Measurements from ENCODE around the gene SEPTIN14. TPM values are rescaled to one million over a fixed set of nuclear protein-coding genes. Genes with fewer than 3 reads are reported as not detected.

SEPTIN14 gene
- total RNA-seq, 1 donor: not detected

GRCh38 chr7:55784151-55784550 is 78.4 kb downstream of the SEPTIN14 start:
- H3K36me3 ChIP-seq (ENCODE audit: insufficient read depth, low read length): no peaks in the 10 kb centered on the region
- H3K4me3 ChIP-seq (ENCODE audit: insufficient read depth, low read length): no peak overlapping the region
- no peaks in the 10 kb centered on the region for H4K20me1 ChIP-seq (ENCODE audit: insufficient read depth, low read length)
- no peak for TF ChIP-seq CTCF (IDR thresholded peaks at IDR 0.05; ENCODE audit: extremely low read depth, low read depth, low read length)
- H2AFZ ChIP-seq (ENCODE audit: low read length): no peak overlapping the region
- no peak overlapping the region for H3K27ac ChIP-seq (ENCODE audit: low read depth, low read length)
- no peak overlapping the region for H3K4me2 ChIP-seq (ENCODE audit: insufficient read depth, low read length)
- H3K79me2 ChIP-seq (ENCODE audit: insufficient read depth, low read length): no peaks in the 10 kb centered on the region
- H3K4me1 ChIP-seq (ENCODE audit: insufficient read depth, low read length): no peaks in the 10 kb centered on the region
- no peaks in the 10 kb centered on the region for H3K9me3 ChIP-seq (ENCODE audit: low read depth, low read length)
- no peaks in the 10 kb centered on the region for H3K27me3 ChIP-seq (ENCODE audit: insufficient read depth, low read length)
- DNase-seq (ENCODE audit: insufficient read length, low spot score, missing footprints): no peak

- no peak overlapping the region for H3K27ac ChIP-seq (ENCODE audit: low read depth, low read length)
- no peak overlapping the region for H3K4me2 ChIP-seq (ENCODE audit: insufficient read depth, low read length)
- no peaks in the 10 kb centered on the region for H3K79me2 ChIP-seq (ENCODE audit: insufficient read depth, low read length)
- no peaks in the 10 kb centered on the region for H3K36me3 ChIP-seq (ENCODE audit: insufficient read depth, low read length)
- no peak for TF ChIP-seq CTCF (IDR thresholded peaks at IDR 0.05; ENCODE audit: extremely low read depth, low read depth, low read length)
- no peak overlapping the region for H3K4me3 ChIP-seq (ENCODE audit: insufficient read depth, low read length)
- no peak overlapping the region for H2AFZ ChIP-seq (ENCODE audit: low read length)
- no peaks in the 10 kb centered on the region for H4K20me1 ChIP-seq (ENCODE audit: insufficient read depth, low read length)
- H3K27me3 ChIP-seq (ENCODE audit: insufficient read depth, low read length): no peaks in the 10 kb centered on the region
- no peaks in the 10 kb centered on the region for H3K9me3 ChIP-seq (ENCODE audit: low read depth, low read length)
- H3K4me1 ChIP-seq (ENCODE audit: insufficient read depth, low read length): no peaks in the 10 kb centered on the region
- DNase-seq (ENCODE audit: insufficient read length, low spot score, missing footprints): no peak
Observed at GRCh38 chr7:55778631-55779030, 83.9 kb downstream of the SEPTIN14 start.

- Histone ChIP-seq H3K4me1 (ENCODE audit: insufficient read depth, low read length) (no peaks in the 10 kb centered on the region), H3K4me3 (ENCODE audit: insufficient read depth, low read length) (no peak overlapping the region), H3K27me3 (ENCODE audit: insufficient read depth, low read length) (no peaks in the 10 kb centered on the region), H3K79me2 (ENCODE audit: insufficient read depth, low read length) (no peaks in the 10 kb centered on the region), H3K9me3 (ENCODE audit: low read depth, low read length) (no peaks in the 10 kb centered on the region), H3K27ac (ENCODE audit: low read depth, low read length) (no peak overlapping the region), H4K20me1 (ENCODE audit: insufficient read depth, low read length) (no peaks in the 10 kb centered on the region), H2AFZ (ENCODE audit: low read length) (no peak overlapping the region), H3K36me3 (ENCODE audit: insufficient read depth, low read length) (no peaks in the 10 kb centered on the region), H3K4me2 (ENCODE audit: insufficient read depth, low read length) (no peak overlapping the region)
- DNase-seq (ENCODE audit: insufficient read length, low spot score, missing footprints): no peak
- no peak for TF ChIP-seq CTCF (IDR thresholded peaks at IDR 0.05; ENCODE audit: extremely low read depth, low read depth, low read length)
Observed at GRCh38 chr7:55776196-55776595, 86.4 kb downstream of the SEPTIN14 start.

- no peaks in the 10 kb centered on the region for H3K4me1 ChIP-seq (ENCODE audit: insufficient read depth, low read length)
- TF ChIP-seq CTCF (IDR thresholded peaks at IDR 0.05; ENCODE audit: extremely low read depth, low read depth, low read length): no peak
Observed at GRCh38 chr7:55775051-55775420, 87.5 kb downstream of the SEPTIN14 start.

More at GRCh38 chr7:55775051-55775420, 87.5 kb downstream of the SEPTIN14 start:
- DNase-seq (ENCODE audit: insufficient read length, low spot score, missing footprints): no peak
- Histone ChIP-seq H3K36me3 (ENCODE audit: insufficient read depth, low read length) (no peaks in the 10 kb centered on the region), H4K20me1 (ENCODE audit: insufficient read depth, low read length) (no peaks in the 10 kb centered on the region), H3K4me2 (ENCODE audit: insufficient read depth, low read length) (no peak overlapping the region), H3K79me2 (ENCODE audit: insufficient read depth, low read length) (no peaks in the 10 kb centered on the region), H3K9me3 (ENCODE audit: low read depth, low read length) (no peaks in the 10 kb centered on the region), H3K27me3 (ENCODE audit: insufficient read depth, low read length) (no peaks in the 10 kb centered on the region), H3K4me3 (ENCODE audit: insufficient read depth, low read length) (no peak overlapping the region), H3K27ac (ENCODE audit: low read depth, low read length) (no peak overlapping the region), H2AFZ (ENCODE audit: low read length) (peak overlapping the region; percentile 41)
